Measurements from ENCODE around the gene MYCL. TPM values are rescaled to one million over a fixed set of nuclear protein-coding genes. Genes with fewer than 3 reads are reported as not detected.

The MYCL gene
- total and polyA plus RNA-seq, 2 of the 4 experiments (the other 2 are of a cell fraction), result 0.72 to 0.87 TPM

GRCh38 chr1:39892601-39893595, 8.8 kb downstream of the MYCL start:
- no peaks in the 10 kb centered on the region; the same call in 1 of the 2 replicates for H3K27me3 ChIP-seq (ENCODE audit: control insufficient read depth, insufficient read depth, low read length)
- DNase-seq, result peak; percentile 81
- H3K4me3 ChIP-seq (ENCODE audit: insufficient read depth, low read depth, low read length), result no peak overlapping the region
- H2BK120ac ChIP-seq (ENCODE audit: low read depth, low read length), result peak overlapping the region; percentile 49
- no peak overlapping the region for H3K27ac ChIP-seq (ENCODE audit: insufficient read depth, low read length)
- no peak overlapping the region for H2AFZ ChIP-seq (replicated peaks; ENCODE audit: low read length, poor library complexity)
- no peak overlapping the region for H3K9ac ChIP-seq (ENCODE audit: low read depth, low read length)
- peaks cover 10% of the 10 kb centered on the region; the same call in 1 of the 2 replicates for H4K20me1 ChIP-seq (ENCODE audit: insufficient read depth, low read length)
- WGBS, 2 experiments (ENCODE audit: extremely low coverage in 2 of 2, insufficient read length in 1 of 2), result 0% methylated on average over 2 of the region's 6 CpGs; no CpG with 5 or more reads in 1 of the 2 experiments
- H2AK5ac ChIP-seq (ENCODE audit: low read depth, low read length), result no peak overlapping the region
- H3K23ac ChIP-seq (ENCODE audit: low read depth, low read length), result no peak overlapping the region
- H3K9me1 ChIP-seq (ENCODE audit: insufficient read depth, low read length), result peaks cover 14% of the 10 kb centered on the region
- intact Hi-C loops (cut with micrococcal nuclease), result no loop called here
- H3K4me1 ChIP-seq (ENCODE audit: control insufficient read depth, insufficient read depth, low read length), result peaks cover 15% of the 10 kb centered on the region
- no peak overlapping the region for H4K5ac ChIP-seq (ENCODE audit: low read depth, low read length)
- no peak overlapping the region for H3K56ac ChIP-seq (ENCODE audit: extremely low read depth, insufficient read depth, low read length)
- peak; percentile 66 for ATAC-seq (ENCODE audit: low read depth)
- H3K4ac ChIP-seq (ENCODE audit: low read depth, low read length), result peak overlapping the region; percentile 74
- peak overlapping the region; percentile 41; the same call in 1 of the 2 replicates for H2BK20ac ChIP-seq (ENCODE audit: low read depth, low read length)
- H4K91ac ChIP-seq (ENCODE audit: insufficient read depth, low read depth, low read length), result peak overlapping the region; percentile 20; the same call in 1 of the 2 replicates
- 0 out of 4 replicates have a peak overlapping the region, but pooled peaks of 1 of the 2 experiments have one; percentile 15 for H4K8ac ChIP-seq (ENCODE audit: low read depth in 2 of 2, low read length in 2 of 2)
- BruUV-seq (replicated peaks), result no TSS peak
- H3K9me3 ChIP-seq (ENCODE audit: control insufficient read depth, insufficient read depth, low read length), result no peaks in the 10 kb centered on the region
- H3K4me2 ChIP-seq (ENCODE audit: low read depth, low read length), result peak overlapping the region; percentile 62; the same call in 1 of the 2 replicates
- no peaks in the 10 kb centered on the region for H3K36me3 ChIP-seq (ENCODE audit: control insufficient read depth, insufficient read depth, low read length)
- dilution Hi-C loops (cut with HindIII; ENCODE audit: low sequenced_read_pairs, unreplicated experiment), result no loop called here
- peak overlapping the region; percentile 63 for H2BK5ac ChIP-seq (ENCODE audit: low read depth, low read length, poor library complexity, severe bottlenecking)
- H2BK15ac ChIP-seq (ENCODE audit: low read depth, low read length), result peak overlapping the region; percentile 10; the same call in 1 of the 3 replicates
- 0 out of 2 replicates have a peak overlapping the region, but pooled peaks have one; percentile 56 for H3K14ac ChIP-seq (replicated peaks; ENCODE audit: low read depth, low read length)
- H3K79me1 ChIP-seq (ENCODE audit: low read depth in 1 of 2, low read length in 2 of 2), result no peaks in the 10 kb centered on the region
- in situ Hi-C loops (cut with MboI; ENCODE audit: low sequenced_read_pairs), result no loop called here
- H3K18ac ChIP-seq (ENCODE audit: low read depth, low read length), result peak overlapping the region; percentile 52; the same call in 1 of the 2 replicates
- no peak overlapping the region for H2AK9ac ChIP-seq (replicated peaks; ENCODE audit: low read depth, low read length, poor library complexity)
- ChIA-PET POLR2A (ENCODE audit: unreplicated experiment) (no interaction called here), CTCF (interaction anchor here (1.7 kb wide), 1 partner anchor 9 kb away, joined by 10 read pairs; the partner anchor contains the start of gene MYCL)
- TF ChIP-seq ELK1 (IDR thresholded peaks at IDR 0.05; ENCODE audit: borderline replicate concordance, low read depth, low read length) (no peak), RFX5 (IDR thresholded peaks at IDR 0.05; ENCODE audit: low read depth, low read length) (no peak), BHLHE40 (IDR thresholded peaks at IDR 0.05; ENCODE audit: low read depth, low read length) (no peak), USF2 (IDR thresholded peaks at IDR 0.05; ENCODE audit: low read depth, low read length) (no peak), POLR2A (IDR thresholded peaks at IDR 0.05; ENCODE audit: low read depth, low read length) (no peak), SMC3 (IDR thresholded peaks at IDR 0.05; ENCODE audit: low read depth, low read length) (no peak), NFE2L2 (IDR thresholded peaks at IDR 0.05; ENCODE audit: low read depth, low read length) (no peak), CHD1 (IDR thresholded peaks at IDR 0.05; ENCODE audit: low read depth, low read length) (no peak), FOS (IDR thresholded peaks at IDR 0.05; ENCODE audit: low read depth, low read length) (no peak), MAZ (IDR thresholded peaks at IDR 0.05; ENCODE audit: borderline replicate concordance, low read depth, low read length) (no peak), RCOR1 (IDR thresholded peaks at IDR 0.05; ENCODE audit: insufficient replicate concordance, low read length) (no peak), MAFK (IDR thresholded peaks at IDR 0.05; ENCODE audit: low read depth, low read length) (no peak), MXI1 (IDR thresholded peaks at IDR 0.05; ENCODE audit: borderline replicate concordance, low read depth, low read length) (no peak), CEBPB (IDR thresholded peaks at IDR 0.05; ENCODE audit: low read depth, low read length) (no peak), RAD21 (IDR thresholded peaks at IDR 0.05; ENCODE audit: low read length) (no peak)

Measured in IMR-90 (cell line).